A549 (cell line): Measurements from ENCODE around the gene PDGFA. TPM values are rescaled to one million over a fixed set of nuclear protein-coding genes. Genes with fewer than 3 reads are reported as not detected.

Experiments
- ATAC-seq, 2 experiments: fragments of 200-7000 bp in 1 of 2; fragments of >200 bp in 1 of 2; cut with Nextera tagmentation in 1 of 2; cut with Tn5 transposase in 1 of 2; 3 replicates each; pipeline versions ENCODE4 v1.8.0 to v1.9.1; 2018 to 2020; ENCODE audit warnings: mild to moderate bottlenecking in 1 of 2, moderate library complexity in 1 of 2
- CTCF ChIA-PET: fragments of 300-600 bp; sonication (Branson Sonifier 250); formaldehyde crosslinking; extraction: SDS; loops from one replicate; lab custom pipeline; 2021; ENCODE audit warnings: antibody characterized with exemption, inconsistent platforms; lab: Yijun Ruan, JAX
- POLR2A ChIA-PET: fragments of 350-600 bp; formaldehyde crosslinking; extraction: SDS; loops from one replicate; lab custom pipeline; 2021; ENCODE audit warnings: antibody characterized with exemption, inconsistent platforms; lab: Yijun Ruan, JAX
- DNase-seq, 2 experiments: peaks; one replicate each; pipeline versions ENCODE4 v3.0.0 to v3.0.0-alpha.2; 2011 to 2016; ENCODE audit warnings: low read depth in 1 of 2, low spot score in 1 of 2
- FAIRE-seq: peaks from 2 replicates; lab custom pipeline; 2011; peaks lifted over from hg19 to GRCh38; lab: Jason Lieb, UNC
- H3K27ac ChIP-seq, 2 experiments: fragments of >200 bp; sonication (Bioruptor Twin); formaldehyde crosslinking; 3 replicates each; pipeline ENCODE4 v1.5.1; 2016 to 2017
- H3K4me1 ChIP-seq: fragments of >200 bp; sonication (Bioruptor Twin); formaldehyde crosslinking; 3 replicates; pipeline ENCODE4 v1.6.1; 2016
- H3K4me2 ChIP-seq: fragments of >200 bp; sonication (Bioruptor Twin); formaldehyde crosslinking; 3 replicates; pipeline ENCODE4 v1.6.1; 2016
- H3K4me3 ChIP-seq: fragments of >200 bp; sonication (Bioruptor Twin); formaldehyde crosslinking; 3 replicates; pipeline ENCODE4 v1.5.1; 2016
- H3K9me3 ChIP-seq: fragments of >200 bp; sonication (Bioruptor Twin); formaldehyde crosslinking; 3 replicates; pipeline ENCODE4 v1.6.1; 2016
- BCL3 ChIP-seq: fragments of >200 bp; sonication (Bioruptor Twin); formaldehyde crosslinking; IDR thresholded peaks from 3 replicates; pipeline ENCODE4 v1.6.1; 2016
- CBX8 ChIP-seq: fragments of 200-600 bp; sonication (generic); IDR thresholded peaks from 2 replicates; pipeline ENCODE4 v1.6.1; 2016
- CHD2 ChIP-seq: fragments of 150-350 bp; IDR thresholded peaks from 2 replicates; pipeline ENCODE4 v1.6.1; 2014; ENCODE audit warnings: low read length; ENCODE audit not compliant: partially characterized antibody
- CHD4 ChIP-seq: fragments of 200-600 bp; sonication (generic); IDR thresholded peaks from 2 replicates; pipeline ENCODE4 v1.6.1; 2016; ENCODE audit warnings: antibody characterized with exemption, mild to moderate bottlenecking, borderline replicate concordance
- E2F6 ChIP-seq: IDR thresholded peaks from 2 replicates; pipeline ENCODE4 v1.6.1; 2012; ENCODE audit warnings: low read depth, borderline replicate concordance
- EHF ChIP-seq: fragments of 250-450 bp; sonication (Bioruptor Pico); IDR thresholded peaks from 2 replicates; pipeline ENCODE4 v1.5.0; 2020; ENCODE audit warnings: mild to moderate bottlenecking
- EP300 ChIP-seq, 2 experiments: fragments of >200 bp; sonication (Bioruptor Twin); formaldehyde crosslinking; IDR thresholded peaks; 2 replicates in 1 of 2; 3 replicates in 1 of 2; pipeline ENCODE4 v1.6.1; 2016 to 2017
- FOSL2 ChIP-seq, 2 experiments: fragments of 450-650 bp in 1 of 2; fragments of >200 bp in 1 of 2; sonication (Bioruptor Twin) in 1 of 2; formaldehyde crosslinking; IDR thresholded peaks; 2 replicates each; pipeline versions ENCODE4 v1.5.0 to v1.6.1; 2016 to 2020; ENCODE audit warnings: mild to moderate bottlenecking in 1 of 2, moderate library complexity in 1 of 2
- FOXS1 ChIP-seq: fragments of 250-450 bp; sonication (Bioruptor Pico); IDR thresholded peaks from 2 replicates; pipeline ENCODE4 v1.5.0; 2020; ENCODE audit warnings: mild to moderate bottlenecking, moderate library complexity
- GATA3 ChIP-seq: IDR thresholded peaks from 2 replicates; pipeline ENCODE4 v1.6.1; 2012; ENCODE audit warnings: borderline replicate concordance
- HDAC2 ChIP-seq: fragments of 200-600 bp; sonication (generic); IDR thresholded peaks from 2 replicates; pipeline ENCODE4 v1.6.1; 2016
- HEYL ChIP-seq: fragments of 250-450 bp; sonication (Bioruptor Pico); IDR thresholded peaks from 2 replicates; pipeline ENCODE4 v1.8.0; 2021; ENCODE audit warnings: mild to moderate bottlenecking, moderate library complexity
- HOXA7 ChIP-seq: fragments of 250-450 bp; sonication (Bioruptor Pico); IDR thresholded peaks from 2 replicates; pipeline ENCODE4 v1.5.0; 2020; ENCODE audit warnings: mild to moderate bottlenecking, moderate library complexity
- JUN ChIP-seq, 2 experiments: fragments of >200 bp; sonication (Bioruptor Twin); formaldehyde crosslinking; IDR thresholded peaks; 2 replicates in 1 of 2; 3 replicates in 1 of 2; pipeline ENCODE4 v1.6.1; 2016 to 2017
- KDM1A ChIP-seq: fragments of 200-600 bp; sonication (generic); IDR thresholded peaks from 2 replicates; pipeline ENCODE4 v1.6.1; 2016; ENCODE audit warnings: low read depth, mild to moderate bottlenecking
- KDM5A ChIP-seq: fragments of 200-600 bp; sonication (generic); IDR thresholded peaks from 2 replicates; pipeline ENCODE4 v1.6.1; 2016; ENCODE audit warnings: antibody characterized with exemption, mild to moderate bottlenecking
- MAFK ChIP-seq: fragments of 450-650 bp; IDR thresholded peaks from 2 replicates; pipeline ENCODE4 v1.6.1; 2014; ENCODE audit not compliant: partially characterized antibody
- NR3C1 ChIP-seq: fragments of >200 bp; sonication (Bioruptor Twin); formaldehyde crosslinking; IDR thresholded peaks from 3 replicates; pipeline ENCODE4 v1.6.1; 2017
- POLR2AphosphoS2 ChIP-seq: conservative IDR thresholded peaks from 2 replicates; pipeline ENCODE4 v1.6.1; 2012; ENCODE audit warnings: low read length, improper control_type of control experiment, inconsistent platforms
- RAD21 ChIP-seq, 2 experiments: fragments of >200 bp in 1 of 2; sonication (Bioruptor Twin) in 1 of 2; formaldehyde crosslinking in 1 of 2; IDR thresholded peaks in 1 of 2; conservative IDR thresholded peaks in 1 of 2; 2 replicates in 1 of 2; 3 replicates in 1 of 2; pipeline ENCODE4 v1.6.1; 2012 to 2018; ENCODE audit warnings: inconsistent platforms in 1 of 2
- RCOR1 ChIP-seq: fragments of 150-350 bp; IDR thresholded peaks from 2 replicates; pipeline ENCODE4 v1.6.1; 2014; ENCODE audit warnings: antibody characterized with exemption, low read length, low read depth
- RNF2 ChIP-seq: fragments of 200-600 bp; sonication (generic); IDR thresholded peaks from 2 replicates; pipeline ENCODE4 v1.6.1; 2016; ENCODE audit warnings: low read depth, mild to moderate bottlenecking, antibody characterized with exemption, moderate library complexity, borderline replicate concordance
- ZC3H11A ChIP-seq: fragments of 450-650 bp; IDR thresholded peaks from 2 replicates; pipeline ENCODE4 v1.6.1; 2014; ENCODE audit warnings: antibody characterized with exemption, mild to moderate bottlenecking
- ZFP36 ChIP-seq: fragments of 450-650 bp; IDR thresholded peaks from 2 replicates; pipeline ENCODE4 v1.6.1; 2014; ENCODE audit warnings: borderline replicate concordance; ENCODE audit not compliant: partially characterized antibody
- ZNF302 ChIP-seq: fragments of 250-450 bp; sonication (Bioruptor Pico); IDR thresholded peaks from 2 replicates; pipeline ENCODE4 v1.9.0; 2021; ENCODE audit warnings: inconsistent platforms, mild to moderate bottlenecking, moderate library complexity
- ZSCAN20 ChIP-seq: fragments of 250-450 bp; sonication (Bioruptor Pico); IDR thresholded peaks from 2 replicates; pipeline ENCODE4 v1.8.0; 2022; ENCODE audit warnings: mild to moderate bottlenecking, moderate library complexity
- WGBS: methylation state at CpG from one replicate; pipeline ENCODE4 v1.1.6; 2017; ENCODE audit errors: missing lambda C conversion rate; 5-methylcytosine and 5-hydroxymethylcytosine counted together
- polyA plus RNA-seq, 4 experiments: library from polyadenylated mRNA; depleted of rRNA in 3 of 4; stranded (reverse); fragments of >200 nt; fragmentation: RNase III in 1 of 4; extraction: RNeasy Plus Mini Kit Qiagen cat#74134 plus additional on column Dnase treatment in 1 of 4; gene quantifications; 2 replicates in 3 of 4; 3 replicates in 1 of 4; pipeline ENCODE4 v1.2.3, GENCODE V29; 2011 to 2017

PDGFA gene
- polyA plus RNA-seq, 2 of the 4 experiments (the other 2 are of a cell fraction), result 12.8 to 14.9 TPM

- ChIA-PET POLR2A (no interaction called here), CTCF (interaction anchor here (1.0 kb wide), 1 partner anchor 22 kb away, joined by 5 read pairs; no protein-coding TSS in a partner anchor)
- Histone ChIP-seq H3K4me3 (no peak overlapping the region), H3K27ac (no peak overlapping the region), H3K4me1 (no peaks in the 10 kb centered on the region), H3K9me3 (no peaks in the 10 kb centered on the region), H3K4me2 (no peak overlapping the region)
- no peak for DNase-seq
- 98% methylated on average over 1 of the region's 1 CpG for WGBS
- no peak for FAIRE-seq
- ATAC-seq, result no peak
- no peak for TF ChIP-seq ZNF302 (CRISPR knock-in tag)
- no peak for TF ChIP-seq EHF
- no peak for TF ChIP-seq ZFP36
- TF ChIP-seq KDM1A, result no peak
- no peak for TF ChIP-seq FOXS1 (CRISPR knock-in tag)
- no peak for TF ChIP-seq ZC3H11A
- no peak for TF ChIP-seq CBX8
- no peak for TF ChIP-seq KDM5A
- TF ChIP-seq ZSCAN20, result no peak
- no peak for TF ChIP-seq E2F6
- no peak for TF ChIP-seq GATA3
- TF ChIP-seq NR3C1, result no peak
- TF ChIP-seq BCL3, result no peak
- no peak for TF ChIP-seq RCOR1
- TF ChIP-seq RAD21 (conservative IDR thresholded peaks at IDR 0.05 in 1 of 2, IDR thresholded peaks at IDR 0.05 in 1 of 2), result no peak
- no peak for TF ChIP-seq HOXA7
Observed at GRCh38 chr7:566100-566499, 46.5 kb upstream of the PDGFA start.

- Histone ChIP-seq H3K27ac (no peak overlapping the region), H3K4me1 (no peaks in the 10 kb centered on the region), H3K4me2 (no peak overlapping the region), H3K9me3 (no peaks in the 10 kb centered on the region), H3K4me3 (no peak overlapping the region)
- ATAC-seq (no peak), DNase-seq (no peak), FAIRE-seq (no peak)
- WGBS, result 86% methylated on average over 18 of the region's 26 CpGs
- POLR2A ChIA-PET, result no interaction called here
- TF ChIP-seq MAFK (no peak), FOSL2 (IDR thresholded peaks at IDR 0.05) (no peak), FOSL2 (CRISPR knock-in tag; IDR thresholded peaks at IDR 0.05) (no peak), HEYL (CRISPR knock-in tag) (no peak), CHD4 (no peak), HDAC2 (no peak), RCOR1 (no peak), KDM1A (no peak), ZC3H11A (no peak), CBX8 (no peak), RNF2 (no peak), JUN (IDR thresholded peaks at IDR 0.05) (no peak), EP300 (IDR thresholded peaks at IDR 0.05) (no peak), BCL3 (no peak), POLR2AphosphoS2 (no peak), GATA3 (no peak), CHD2 (no peak), ZNF302 (CRISPR knock-in tag) (no peak)
- CTCF ChIA-PET, result interaction anchor here (0.9 kb wide), 1 partner anchor 231 kb away, joined by 7 read pairs; no protein-coding TSS in a partner anchor
Observed at GRCh38 chr7:564176-564865, 44.7 kb upstream of the PDGFA start.
